Gastroesophageal sphincter (tissue), 4 donors: ENCODE measurements around the gene ABCA9. TPM values are rescaled to one million over a fixed set of nuclear protein-coding genes. Genes with fewer than 3 reads are reported as not detected.

Experiments
- ATAC-seq: fragments of 150-250 bp; one replicate; pipeline ENCODE4 v1.9.1; 2016; ENCODE audit warnings: mild to moderate bottlenecking, moderate library complexity
- H3K27ac ChIP-seq, 4 donors: fragments of 200-600 bp; sonication (generic) in 3 of 4; 1 replicate in 3 of 4; 2 replicates in 1 of 4; pipeline ENCODE4 v1.5.1; 2016 to 2019
- H3K27me3 ChIP-seq: fragments of 200-600 bp; sonication (generic); one replicate; pipeline ENCODE4 v1.5.1; 2019
- H3K36me3 ChIP-seq, 2 donors: fragments of 200-600 bp; sonication (generic); one replicate each; pipeline ENCODE4 v1.5.1; 2019; ENCODE audit warnings: control low read depth in 1 of 2
- H3K4me1 ChIP-seq, 3 donors: fragments of 200-600 bp; sonication (generic); 1 replicate in 2 of 3; 2 replicates in 1 of 3; pipeline ENCODE4 v1.5.1; 2016 to 2019; ENCODE audit warnings: control low read depth in 2 of 3
- H3K4me3 ChIP-seq, 2 donors: fragments of 200-600 bp; sonication (generic); one replicate each; pipeline ENCODE4 v1.5.1; 2019; ENCODE audit warnings: mild to moderate bottlenecking in 1 of 2, moderate library complexity in 1 of 2
- H3K9me3 ChIP-seq, 3 donors: fragments of 200-600 bp; sonication (generic); one replicate each; pipeline ENCODE4 v1.5.1; 2017 to 2019; ENCODE audit warnings: control low read depth in 2 of 3
- EP300 ChIP-seq: sonication (generic); formaldehyde crosslinking; IDR thresholded peaks from one replicate; pipeline ENCODE4 v1.6.1; 2017; ENCODE audit warnings: antibody characterized with exemption, mild to moderate bottlenecking
- POLR2A ChIP-seq, 2 donors: fragments of 450-650 bp; IDR thresholded peaks; one replicate each; pipeline ENCODE4 v1.6.1; 2017; ENCODE audit warnings: antibody characterized with exemption in 2 of 2, mild to moderate bottlenecking in 2 of 2, moderate library complexity in 1 of 2
- POLR2AphosphoS5 ChIP-seq: sonication (generic); formaldehyde crosslinking; IDR thresholded peaks from one replicate; pipeline ENCODE4 v1.6.1; 2017; ENCODE audit warnings: antibody characterized with exemption
- WGBS, 2 donors: methylation state at CpG; one replicate each; pipeline ENCODE4 v1.1.5; 2018; ENCODE audit warnings: low coverage in 1 of 2; 5-methylcytosine and 5-hydroxymethylcytosine counted together
- total RNA-seq, 4 donors: library from RNA; depleted of rRNA; stranded (reverse); fragments of >200 nt; gene quantifications; one replicate each; pipeline ENCODE4 v1.1.0, GENCODE V29; 2016
- TF ChIP-seq, protein P1 (sequence below), 4 experiments: fragments of 200-600 bp in 2 of 4; fragments of 450-650 bp in 2 of 4; sonication (generic) in 1 of 4; IDR thresholded peaks; one replicate each; pipeline ENCODE4 v1.5.1; 2017 to 2019; ENCODE audit warnings: antibody characterized with exemption in 4 of 4, mild to moderate bottlenecking in 2 of 4, moderate library complexity in 2 of 4

The ABCA9 gene, protein sequence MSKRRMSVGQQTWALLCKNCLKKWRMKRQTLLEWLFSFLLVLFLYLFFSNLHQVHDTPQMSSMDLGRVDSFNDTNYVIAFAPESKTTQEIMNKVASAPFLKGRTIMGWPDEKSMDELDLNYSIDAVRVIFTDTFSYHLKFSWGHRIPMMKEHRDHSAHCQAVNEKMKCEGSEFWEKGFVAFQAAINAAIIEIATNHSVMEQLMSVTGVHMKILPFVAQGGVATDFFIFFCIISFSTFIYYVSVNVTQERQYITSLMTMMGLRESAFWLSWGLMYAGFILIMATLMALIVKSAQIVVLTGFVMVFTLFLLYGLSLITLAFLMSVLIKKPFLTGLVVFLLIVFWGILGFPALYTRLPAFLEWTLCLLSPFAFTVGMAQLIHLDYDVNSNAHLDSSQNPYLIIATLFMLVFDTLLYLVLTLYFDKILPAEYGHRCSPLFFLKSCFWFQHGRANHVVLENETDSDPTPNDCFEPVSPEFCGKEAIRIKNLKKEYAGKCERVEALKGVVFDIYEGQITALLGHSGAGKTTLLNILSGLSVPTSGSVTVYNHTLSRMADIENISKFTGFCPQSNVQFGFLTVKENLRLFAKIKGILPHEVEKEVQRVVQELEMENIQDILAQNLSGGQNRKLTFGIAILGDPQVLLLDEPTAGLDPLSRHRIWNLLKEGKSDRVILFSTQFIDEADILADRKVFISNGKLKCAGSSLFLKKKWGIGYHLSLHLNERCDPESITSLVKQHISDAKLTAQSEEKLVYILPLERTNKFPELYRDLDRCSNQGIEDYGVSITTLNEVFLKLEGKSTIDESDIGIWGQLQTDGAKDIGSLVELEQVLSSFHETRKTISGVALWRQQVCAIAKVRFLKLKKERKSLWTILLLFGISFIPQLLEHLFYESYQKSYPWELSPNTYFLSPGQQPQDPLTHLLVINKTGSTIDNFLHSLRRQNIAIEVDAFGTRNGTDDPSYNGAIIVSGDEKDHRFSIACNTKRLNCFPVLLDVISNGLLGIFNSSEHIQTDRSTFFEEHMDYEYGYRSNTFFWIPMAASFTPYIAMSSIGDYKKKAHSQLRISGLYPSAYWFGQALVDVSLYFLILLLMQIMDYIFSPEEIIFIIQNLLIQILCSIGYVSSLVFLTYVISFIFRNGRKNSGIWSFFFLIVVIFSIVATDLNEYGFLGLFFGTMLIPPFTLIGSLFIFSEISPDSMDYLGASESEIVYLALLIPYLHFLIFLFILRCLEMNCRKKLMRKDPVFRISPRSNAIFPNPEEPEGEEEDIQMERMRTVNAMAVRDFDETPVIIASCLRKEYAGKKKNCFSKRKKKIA (N-terminal part only)
- total RNA-seq: 10 to 100 TPM; 18.3 to 64.6 (median 26.5) TPM

DNA sequence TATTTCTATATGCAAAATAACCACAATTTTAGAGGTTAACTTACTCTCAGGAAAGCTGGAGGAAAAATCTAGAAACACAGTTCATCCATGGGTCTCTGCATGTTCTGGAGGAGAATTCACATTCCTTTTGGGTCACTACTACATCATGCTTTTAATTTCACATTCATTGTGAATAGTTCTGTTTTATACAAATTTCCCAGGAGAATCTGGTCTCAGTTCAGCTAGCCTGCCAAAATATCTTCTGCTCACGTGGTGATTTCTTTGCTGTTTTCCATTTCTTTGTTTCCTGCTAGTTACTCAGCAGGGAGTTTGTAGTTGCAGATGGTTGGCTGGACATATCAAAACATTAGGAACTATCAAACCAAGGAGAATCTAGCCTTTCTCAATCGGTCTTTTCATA lies at the start of gene ABCA9:
TSS of gene ABCA9 (minus strand) at position 106 of the 400 bp plus-strand sequence. CDS start 9,801 bp downstream, outside the sequence.
- 0 to 15% methylated on average over 2 of the region's 2 CpGs for WGBS, 2 donors
- H3K4me1 ChIP-seq: peaks cover 0 to 13% (median 0%) of the 10 kb centered on the region in 3 donors
- TF ChIP-seq EP300 (no peak), POLR2A (IDR thresholded peaks at IDR 0.05) (no peak), POLR2AphosphoS5 (peak; percentile 24)
- TF ChIP-seq, protein P1, sequence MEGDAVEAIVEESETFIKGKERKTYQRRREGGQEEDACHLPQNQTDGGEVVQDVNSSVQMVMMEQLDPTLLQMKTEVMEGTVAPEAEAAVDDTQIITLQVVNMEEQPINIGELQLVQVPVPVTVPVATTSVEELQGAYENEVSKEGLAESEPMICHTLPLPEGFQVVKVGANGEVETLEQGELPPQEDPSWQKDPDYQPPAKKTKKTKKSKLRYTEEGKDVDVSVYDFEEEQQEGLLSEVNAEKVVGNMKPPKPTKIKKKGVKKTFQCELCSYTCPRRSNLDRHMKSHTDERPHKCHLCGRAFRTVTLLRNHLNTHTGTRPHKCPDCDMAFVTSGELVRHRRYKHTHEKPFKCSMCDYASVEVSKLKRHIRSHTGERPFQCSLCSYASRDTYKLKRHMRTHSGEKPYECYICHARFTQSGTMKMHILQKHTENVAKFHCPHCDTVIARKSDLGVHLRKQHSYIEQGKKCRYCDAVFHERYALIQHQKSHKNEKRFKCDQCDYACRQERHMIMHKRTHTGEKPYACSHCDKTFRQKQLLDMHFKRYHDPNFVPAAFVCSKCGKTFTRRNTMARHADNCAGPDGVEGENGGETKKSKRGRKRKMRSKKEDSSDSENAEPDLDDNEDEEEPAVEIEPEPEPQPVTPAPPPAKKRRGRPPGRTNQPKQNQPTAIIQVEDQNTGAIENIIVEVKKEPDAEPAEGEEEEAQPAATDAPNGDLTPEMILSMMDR (IDR thresholded peaks at IDR 0.05): no peak
- H3K9me3 ChIP-seq: peaks cover 0 to 10% (median 0%) of the 10 kb centered on the region in 3 donors
- ATAC-seq: peak; percentile 89
- peak within 1 kb of the TSS; percentile 4 to 25 for H3K4me3 ChIP-seq
- H3K27ac ChIP-seq: peak within 1 kb of the TSS; percentile 35 to 39 (median 36)
- H3K36me3 ChIP-seq: peaks cover 0 to 7% of the 10 kb centered on the region in 2 donors
- H3K27me3 ChIP-seq: no peaks in the 10 kb centered on the region

DNA sequence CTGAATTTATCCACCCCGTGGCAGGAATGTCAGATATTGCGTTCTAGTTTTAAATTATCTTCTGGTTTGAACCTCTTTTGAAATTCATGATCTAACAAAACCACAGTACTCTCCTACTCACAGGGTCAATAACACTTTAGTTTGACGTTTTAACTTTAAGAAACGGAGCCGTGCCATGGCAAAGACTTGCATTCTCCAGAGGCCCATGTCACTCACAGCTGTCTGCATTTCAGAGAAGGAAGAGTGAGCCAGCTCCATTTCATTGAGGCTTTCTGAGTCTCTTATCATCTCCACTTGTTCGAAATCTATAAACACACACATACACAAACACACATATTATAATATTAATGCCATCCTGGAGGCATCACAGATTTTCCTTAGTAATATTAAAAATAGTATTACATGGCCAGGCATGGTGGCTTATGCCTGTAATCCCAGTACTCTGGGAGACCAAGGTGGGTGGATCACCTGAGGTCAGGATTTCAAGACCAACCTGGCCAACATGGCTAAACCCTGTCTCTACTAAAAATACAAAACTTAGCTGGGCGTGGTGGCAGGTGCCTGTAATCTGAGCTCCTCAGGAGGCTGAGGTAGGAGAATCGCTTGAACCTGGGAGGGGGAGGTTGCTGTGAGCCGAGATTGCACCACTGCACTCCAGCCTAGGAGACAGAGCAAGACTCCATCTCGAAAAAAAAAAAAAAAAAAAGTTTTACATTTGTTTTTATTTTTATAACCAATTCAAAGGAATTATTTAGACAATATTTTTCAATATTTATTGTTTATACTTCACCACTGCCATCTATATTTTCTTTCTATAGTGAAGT lies 45.4 kb upstream of the ABCA9 start:
- Histone ChIP-seq H3K4me1 (no peaks in the 10 kb centered on the region), H3K4me3 (no peak overlapping the region), H3K9me3 (no peaks in the 10 kb centered on the region), H3K27me3 (no peaks in the 10 kb centered on the region), H3K27ac (no peak overlapping the region), H3K36me3 (peaks cover 0 to 47% of the 10 kb centered on the region in 2 donors)
- TF ChIP-seq POLR2A (IDR thresholded peaks at IDR 0.05): no peak
- TF ChIP-seq, protein P1 (IDR thresholded peaks at IDR 0.05): no peak
- TF ChIP-seq EP300: no peak
- TF ChIP-seq POLR2AphosphoS5: no peak
- no peak for ATAC-seq
- WGBS, 2 donors: 81 to 85% methylated on average over 9 to 10 of the region's 10 CpGs

DNA sequence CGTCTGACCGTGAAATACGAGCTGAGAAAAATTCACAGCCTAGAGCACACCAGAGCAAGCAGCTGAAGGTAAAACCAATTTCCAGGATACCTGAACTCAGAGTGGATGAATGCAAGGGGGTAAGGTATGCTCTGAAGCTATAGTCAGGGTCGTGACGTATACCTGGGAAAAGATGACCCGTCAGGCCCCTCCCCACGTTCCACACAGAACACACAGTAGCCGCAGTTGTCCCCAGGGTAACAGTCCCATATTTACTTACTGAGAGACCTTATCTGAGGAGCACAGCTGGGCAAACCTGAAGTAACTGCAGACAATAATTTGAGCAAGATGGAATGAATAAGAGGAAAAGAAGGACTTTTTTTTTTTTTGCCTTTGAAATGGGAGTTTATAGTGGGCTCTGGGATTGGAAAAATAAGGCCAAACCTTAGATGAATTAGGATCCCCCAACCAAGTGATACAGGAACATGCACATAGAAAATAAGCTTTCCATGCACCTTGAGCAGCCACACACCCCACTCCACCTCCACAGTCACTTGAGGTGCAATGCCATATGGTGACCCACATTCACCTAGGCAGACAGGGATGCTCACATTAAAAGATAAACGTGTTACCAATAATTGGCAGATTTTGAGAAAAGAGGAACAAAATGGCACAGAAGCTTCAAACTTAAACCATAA lies 43.0 kb upstream of the ABCA9 start:
- no peak overlapping the region for H3K27ac ChIP-seq
- H3K4me1 ChIP-seq: no peaks in the 10 kb centered on the region
- ATAC-seq: no peak
- H3K4me3 ChIP-seq: no peak overlapping the region
- H3K36me3 ChIP-seq: peaks cover 0 to 41% of the 10 kb centered on the region in 2 donors
- H3K27me3 ChIP-seq: no peaks in the 10 kb centered on the region
- no peaks in the 10 kb centered on the region for H3K9me3 ChIP-seq
- TF ChIP-seq POLR2A (IDR thresholded peaks at IDR 0.05) (no peak), POLR2AphosphoS5 (no peak), EP300 (no peak)
- TF ChIP-seq, protein P1 (IDR thresholded peaks at IDR 0.05): no peak
- 80 to 84% methylated on average over 6 to 7 of the region's 9 CpGs for WGBS, 2 donors

DNA sequence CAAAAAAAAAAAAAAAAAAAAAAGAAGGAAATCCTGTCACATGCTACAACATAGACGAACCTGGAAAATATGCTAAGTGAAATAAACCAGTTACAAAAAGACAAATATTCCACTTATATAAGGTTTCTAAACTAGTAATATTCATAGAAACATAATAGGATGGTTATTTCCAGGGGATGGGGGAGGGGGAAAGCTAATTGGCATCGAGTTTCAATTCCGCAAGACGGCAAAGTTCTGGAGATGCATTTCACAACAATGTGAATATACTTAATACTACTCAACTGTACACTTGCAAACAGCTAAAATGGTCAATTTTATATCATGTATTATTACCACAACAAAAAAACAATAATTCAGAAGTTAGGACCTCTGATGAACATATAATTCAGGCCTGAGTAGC lies 37.9 kb upstream of the ABCA9 start:
- TF ChIP-seq EP300 (no peak), POLR2A (IDR thresholded peaks at IDR 0.05) (no peak), POLR2AphosphoS5 (no peak)
- TF ChIP-seq, protein P1 (IDR thresholded peaks at IDR 0.05): no peak
- H3K9me3 ChIP-seq: no peaks in the 10 kb centered on the region
- 81 to 96% methylated on average over 3 to 4 of the region's 4 CpGs for WGBS, 2 donors
- H3K4me1 ChIP-seq: no peaks in the 10 kb centered on the region
- ATAC-seq: no peak
- no peak overlapping the region for H3K4me3 ChIP-seq
- H3K27me3 ChIP-seq: no peaks in the 10 kb centered on the region
- no peak overlapping the region for H3K27ac ChIP-seq
- peaks cover 0 to 39% of the 10 kb centered on the region in 2 donors for H3K36me3 ChIP-seq
